Activated T-cell treated with anti-CD3 and anti-CD28 coated beads, Interleukin-2, amount 50 U/mL, for 24 hours (primary cell): ENCODE data around the gene NR2F1.
A peak's percentile ranks its signal among the peaks of the same experiment; 100 is the strongest.

Source experiments
- DNase-seq: peaks from one replicate; pipeline ENCODE4 v3.0.0-alpha.2; 2020
- H3K27ac Mint-ChIP-seq: 2 replicates; pipeline ENCODE4 v1.8.0; 2020; ENCODE audit warnings: mild to moderate bottlenecking, mixed read lengths
- H3K27me3 Mint-ChIP-seq: 2 replicates; pipeline ENCODE4 v1.8.0; 2020; ENCODE audit warnings: mixed read lengths
- H3K36me3 Mint-ChIP-seq: 2 replicates; pipeline ENCODE4 v1.8.0; 2020; ENCODE audit warnings: low read depth, mixed read lengths
- H3K4me1 Mint-ChIP-seq: 2 replicates; pipeline ENCODE4 v1.8.0; 2020; ENCODE audit warnings: low read depth, mixed read lengths
- H3K4me3 Mint-ChIP-seq: 2 replicates; pipeline ENCODE4 v1.8.0; 2020; ENCODE audit warnings: mild to moderate bottlenecking, moderate library complexity, mixed read lengths
- H3K9me3 Mint-ChIP-seq: 2 replicates; pipeline ENCODE4 v1.8.0; 2020; ENCODE audit warnings: mixed read lengths

NR2F1 gene

DNA sequence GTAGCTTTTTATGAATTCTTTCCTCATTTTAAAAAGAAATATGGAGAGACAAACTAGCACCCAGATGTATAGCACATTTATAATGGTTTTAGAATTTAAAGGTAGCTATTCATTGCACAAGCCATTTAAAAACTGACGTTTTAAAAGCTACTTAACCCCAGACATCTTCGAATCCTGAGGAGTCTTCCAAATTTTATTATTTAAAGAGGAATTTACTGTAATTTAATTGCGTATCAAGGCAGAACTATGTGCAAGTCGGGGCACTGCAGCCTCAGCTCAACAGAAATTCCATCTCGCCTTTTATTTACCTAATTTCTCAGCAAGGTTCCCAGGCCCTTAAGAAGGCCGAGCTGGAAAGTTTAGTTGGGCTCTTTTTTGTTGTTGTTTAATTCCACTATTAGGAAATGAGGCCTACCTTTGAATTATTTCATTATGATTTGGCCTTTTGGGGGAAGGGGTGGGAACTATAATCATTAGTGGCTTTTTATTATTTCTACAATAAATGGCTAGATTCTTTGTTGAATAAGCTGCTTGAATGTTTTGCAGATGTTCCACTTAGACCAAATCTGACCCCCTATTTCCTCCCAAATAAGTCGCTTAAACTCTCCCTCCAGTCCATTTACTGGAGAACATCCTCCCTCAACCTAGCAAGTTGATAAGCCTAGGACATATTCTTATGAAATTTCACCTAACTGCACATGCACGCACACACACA, 20.2 kb downstream of the NR2F1 start:
- H3K9me3 Mint-ChIP-seq = no peaks in the 10 kb centered on the region
- H3K36me3 Mint-ChIP-seq = no peaks in the 10 kb centered on the region
- DNase-seq = no peak
- H3K4me3 Mint-ChIP-seq = no peak overlapping the region
- H3K4me1 Mint-ChIP-seq = peaks cover 17% of the 10 kb centered on the region
- H3K27ac Mint-ChIP-seq = peak overlapping the region; percentile 68
- peaks cover 37% of the 10 kb centered on the region for H3K27me3 Mint-ChIP-seq

DNA sequence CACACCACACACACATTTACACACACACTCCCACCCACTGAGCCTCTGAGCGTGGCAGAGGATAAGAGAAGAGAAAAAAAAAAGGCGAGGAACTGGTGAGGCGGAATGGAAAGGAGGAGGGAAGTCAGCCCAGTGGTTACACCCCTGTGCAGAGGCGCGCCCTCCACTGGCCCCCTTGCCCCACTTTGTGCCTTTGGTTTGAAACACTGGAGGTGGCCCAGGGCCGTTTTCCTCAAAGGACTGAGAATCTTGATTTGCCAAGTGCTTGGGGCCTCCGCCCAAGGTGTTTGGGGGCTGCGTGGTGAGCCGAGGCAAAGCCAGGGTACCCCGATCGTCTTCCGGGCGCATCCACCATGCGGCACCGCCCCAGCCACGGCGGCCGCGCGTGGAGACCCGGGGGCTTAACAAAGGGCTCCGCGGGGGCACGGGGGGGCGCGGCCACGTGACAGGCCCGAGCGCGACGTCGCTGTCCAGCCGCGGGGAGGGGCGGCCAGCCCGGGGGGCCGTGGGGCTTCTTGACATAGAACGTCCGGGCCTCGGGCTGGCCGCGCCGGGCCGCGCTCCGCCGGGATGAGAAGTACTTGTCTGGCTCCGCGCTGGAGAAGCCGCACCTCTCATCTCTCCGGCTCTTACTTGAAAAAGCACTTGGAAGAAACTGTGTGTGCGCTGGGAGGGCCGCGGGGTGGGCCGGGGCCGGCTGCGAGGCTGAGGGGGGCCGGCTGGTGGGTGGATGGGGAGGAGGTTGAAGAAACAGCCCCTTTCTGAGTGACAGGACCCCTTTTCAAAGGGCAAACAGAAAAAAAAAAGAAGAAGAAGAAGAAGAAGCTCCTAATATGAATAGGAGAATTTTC, 21.0 kb downstream of the NR2F1 start:
- DNase-seq = no peak
- Mint-ChIP-seq H3K36me3 (no peaks in the 10 kb centered on the region), H3K4me3 (no peak overlapping the region), H3K9me3 (no peaks in the 10 kb centered on the region), H3K27me3 (peaks cover 44% of the 10 kb centered on the region), H3K27ac (peak overlapping the region; percentile 68), H3K4me1 (peaks cover 18% of the 10 kb centered on the region)

DNA sequence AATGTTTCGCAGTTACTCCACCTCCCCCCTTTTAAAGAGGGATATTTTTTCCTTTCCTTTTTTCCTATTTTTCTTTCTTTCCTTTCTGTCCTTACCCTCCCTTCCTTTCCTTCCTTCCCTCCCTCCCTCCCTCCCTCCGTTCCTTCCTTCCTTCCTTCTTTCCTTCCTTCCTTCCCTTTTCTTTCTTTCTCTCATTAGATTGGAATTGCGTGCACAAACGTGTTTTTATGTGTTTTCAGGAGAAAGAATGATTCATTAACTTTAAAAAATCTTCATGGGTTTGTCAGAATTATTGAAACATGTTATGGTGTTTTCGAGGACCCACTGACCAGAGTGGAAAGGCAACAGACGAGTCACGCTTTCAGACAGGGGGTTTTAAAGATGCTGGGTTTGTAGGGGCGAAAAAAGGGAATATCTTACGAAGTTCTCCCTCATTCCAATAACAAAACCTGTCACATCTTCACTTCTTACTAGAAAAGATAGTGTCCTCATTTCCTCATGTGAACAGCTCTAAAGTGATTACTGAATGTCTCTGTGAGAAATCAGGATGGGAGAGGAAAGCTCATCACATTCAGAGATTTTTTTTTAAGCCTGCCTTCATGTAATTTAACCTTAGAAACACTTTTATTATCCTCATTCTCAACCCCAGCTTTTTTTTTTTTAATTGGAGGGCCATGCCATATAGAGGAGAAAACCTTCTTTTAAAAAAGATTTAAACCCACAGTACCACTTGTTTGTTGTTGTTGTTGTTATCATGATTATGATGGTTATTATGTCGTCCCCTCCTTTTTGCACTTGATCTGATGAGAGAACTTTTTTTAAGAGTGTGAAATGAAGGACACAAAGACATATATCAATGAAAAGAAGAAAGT, 21.9 kb downstream of the NR2F1 start:
- no peak overlapping the region for H3K4me3 Mint-ChIP-seq
- H3K27me3 Mint-ChIP-seq = peaks cover 52% of the 10 kb centered on the region
- no peak for DNase-seq
- peaks cover 18% of the 10 kb centered on the region for H3K4me1 Mint-ChIP-seq
- H3K27ac Mint-ChIP-seq = no peak overlapping the region
- no peaks in the 10 kb centered on the region for H3K9me3 Mint-ChIP-seq
- H3K36me3 Mint-ChIP-seq = no peaks in the 10 kb centered on the region

DNA sequence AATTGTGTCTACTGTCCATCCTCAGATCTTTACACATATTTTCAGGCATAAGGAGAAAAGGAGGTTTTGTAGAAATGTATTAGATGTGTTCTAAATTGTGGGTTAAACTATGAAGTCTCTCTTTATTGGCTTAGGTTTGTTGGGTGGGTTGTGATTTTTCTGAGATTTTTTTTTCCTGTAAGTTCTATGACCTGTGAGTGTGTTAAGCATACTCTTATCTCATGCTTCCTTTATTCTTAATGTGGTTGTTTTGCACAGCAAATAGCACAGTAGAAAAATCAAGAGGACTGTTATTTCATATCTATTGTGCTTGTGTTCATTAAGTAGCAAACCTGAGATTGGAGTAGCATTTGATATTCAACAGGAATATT, 23.3 kb downstream of the NR2F1 start:
- Mint-ChIP-seq H3K27ac (no peak overlapping the region), H3K4me1 (peaks cover 18% of the 10 kb centered on the region), H3K27me3 (peaks cover 67% of the 10 kb centered on the region), H3K9me3 (peaks cover 5% of the 10 kb centered on the region), H3K4me3 (no peak overlapping the region), H3K36me3 (no peaks in the 10 kb centered on the region)
- no peak for DNase-seq

DNA sequence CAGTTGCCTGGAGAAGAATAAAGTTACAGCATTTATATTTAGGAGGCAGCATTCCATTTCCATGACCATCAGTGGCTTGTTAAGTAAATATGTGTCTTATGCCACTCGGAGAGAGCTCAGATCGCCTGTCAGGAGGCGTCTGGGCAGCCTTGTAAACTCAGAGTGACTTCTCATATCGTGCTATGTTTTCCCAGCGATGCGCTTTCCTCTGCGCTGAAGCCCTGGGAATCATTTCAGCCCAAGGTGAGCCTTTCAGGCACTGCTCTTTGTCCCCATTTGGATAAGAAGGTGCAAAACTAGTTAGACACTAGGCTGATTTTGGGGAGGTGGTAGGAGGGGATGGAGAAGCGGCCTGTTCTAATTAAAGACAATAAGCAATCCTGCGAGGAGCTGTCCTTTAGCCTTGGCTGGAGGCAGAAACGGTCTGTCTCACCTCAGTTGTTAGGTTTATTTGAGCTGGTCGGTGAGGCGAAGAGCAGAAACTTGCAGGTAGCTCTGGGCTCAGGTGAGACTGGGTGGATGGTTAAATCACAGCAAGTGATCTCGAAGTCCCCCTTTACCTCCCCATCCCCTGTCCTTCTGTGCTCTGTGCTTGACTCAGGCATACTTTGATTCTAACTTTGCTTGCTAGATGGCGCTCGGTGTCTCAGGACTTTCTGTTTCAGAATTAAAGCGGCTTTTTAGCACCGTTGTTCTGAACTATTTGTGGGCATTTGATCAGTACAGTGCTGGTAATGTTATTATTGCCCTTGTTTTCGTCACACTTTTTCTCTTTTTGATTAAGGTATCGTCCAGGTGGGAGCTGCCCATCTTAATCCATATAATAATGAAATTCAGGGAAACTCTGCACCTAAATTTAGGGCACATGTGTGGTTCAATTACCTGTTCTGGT, 24.6 kb downstream of the NR2F1 start:
- no peak for DNase-seq
- no peaks in the 10 kb centered on the region for H3K36me3 Mint-ChIP-seq
- H3K9me3 Mint-ChIP-seq = peaks cover 5% of the 10 kb centered on the region
- H3K27me3 Mint-ChIP-seq = peaks cover 80% of the 10 kb centered on the region
- H3K4me3 Mint-ChIP-seq = peak overlapping the region; percentile 25
- H3K27ac Mint-ChIP-seq = no peak overlapping the region
- H3K4me1 Mint-ChIP-seq = peaks cover 19% of the 10 kb centered on the region

DNA sequence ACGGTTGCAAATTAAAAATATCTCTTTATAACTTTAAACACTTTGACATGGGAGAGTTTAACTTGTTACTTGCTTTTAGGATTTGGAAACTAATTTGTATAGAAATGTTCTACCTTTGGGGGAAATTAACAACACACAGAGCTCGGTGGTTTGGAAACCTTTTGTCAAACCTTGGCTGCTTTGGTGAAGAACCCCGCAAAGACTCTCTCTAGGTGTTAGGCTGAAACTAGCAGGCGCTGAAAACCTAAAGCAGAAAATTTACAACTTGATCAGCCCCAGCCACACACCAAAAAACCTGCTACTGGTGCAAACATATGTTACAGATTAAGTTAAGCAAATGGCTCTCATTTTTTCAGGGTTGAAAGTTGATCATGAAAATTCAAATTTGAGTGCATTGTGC, 25.8 kb downstream of the NR2F1 start:
- H3K27me3 Mint-ChIP-seq = peaks cover 90% of the 10 kb centered on the region
- no peak overlapping the region for H3K27ac Mint-ChIP-seq
- no peak overlapping the region for H3K4me3 Mint-ChIP-seq
- H3K4me1 Mint-ChIP-seq = peaks cover 17% of the 10 kb centered on the region
- no peaks in the 10 kb centered on the region for H3K36me3 Mint-ChIP-seq
- H3K9me3 Mint-ChIP-seq = peaks cover 7% of the 10 kb centered on the region
- no peak for DNase-seq

DNA sequence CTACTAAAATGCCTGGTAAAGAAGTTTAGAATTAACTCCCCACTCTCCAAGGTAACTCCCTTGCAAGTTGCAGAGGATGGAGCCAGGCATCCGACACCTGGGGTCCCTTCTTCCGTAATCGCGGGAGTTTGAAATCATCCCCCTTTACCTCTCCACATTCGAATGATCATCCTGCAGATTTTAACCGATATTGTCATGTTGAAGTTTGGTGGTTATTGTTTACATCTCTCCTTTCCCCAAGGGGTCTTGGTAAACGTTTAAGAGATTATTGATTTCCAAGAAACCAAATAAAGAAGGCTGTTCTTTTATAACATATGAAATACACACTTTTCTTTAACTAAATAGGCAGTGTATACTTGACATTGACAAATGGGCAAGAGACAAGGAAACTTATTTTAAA, 26.7 kb downstream of the NR2F1 start:
- H3K36me3 Mint-ChIP-seq = no peaks in the 10 kb centered on the region
- H3K4me3 Mint-ChIP-seq = no peak overlapping the region
- peaks cover 95% of the 10 kb centered on the region for H3K27me3 Mint-ChIP-seq
- H3K4me1 Mint-ChIP-seq = peaks cover 15% of the 10 kb centered on the region
- H3K27ac Mint-ChIP-seq = no peak overlapping the region
- H3K9me3 Mint-ChIP-seq = peaks cover 7% of the 10 kb centered on the region
- no peak for DNase-seq

DNA sequence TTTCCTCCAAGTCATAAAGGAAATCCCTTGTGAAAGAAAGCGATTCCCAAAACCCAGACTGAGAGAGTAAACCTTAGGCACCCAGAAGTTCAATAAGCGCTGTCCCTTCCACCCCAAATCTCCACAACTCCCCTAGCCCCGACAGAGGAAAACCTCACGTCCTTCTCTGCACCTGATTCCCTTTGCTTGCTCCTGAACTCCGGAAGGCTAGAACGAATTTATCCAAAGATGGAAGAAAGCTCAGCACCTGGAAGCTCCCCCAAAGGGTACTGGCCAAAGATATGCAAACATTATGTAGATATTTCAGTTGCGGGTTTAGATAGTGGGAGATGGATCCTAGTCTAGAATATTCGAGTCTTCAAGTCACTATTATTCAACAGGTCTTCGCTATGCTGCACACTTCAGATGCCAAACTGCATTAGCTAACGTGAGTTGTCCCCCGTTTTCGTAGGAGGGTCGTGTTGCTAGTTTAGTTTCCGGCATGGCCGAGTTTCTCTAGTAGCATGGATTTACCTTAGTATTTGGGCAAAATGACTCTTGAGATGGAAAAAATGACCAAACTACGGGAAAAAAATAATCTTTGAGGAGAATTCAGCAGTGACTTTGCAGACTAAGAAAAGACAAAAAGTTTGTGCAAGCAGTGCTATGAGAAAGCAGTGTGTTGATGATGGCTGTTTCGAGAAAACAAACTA, 27.7 kb downstream of the NR2F1 start:
- H3K27me3 Mint-ChIP-seq = peaks cover 93% of the 10 kb centered on the region
- peaks cover 7% of the 10 kb centered on the region for H3K9me3 Mint-ChIP-seq
- DNase-seq = no peak
- peaks cover 13% of the 10 kb centered on the region for H3K4me1 Mint-ChIP-seq
- H3K36me3 Mint-ChIP-seq = no peaks in the 10 kb centered on the region
- H3K27ac Mint-ChIP-seq = no peak overlapping the region
- H3K4me3 Mint-ChIP-seq = no peak overlapping the region

DNA sequence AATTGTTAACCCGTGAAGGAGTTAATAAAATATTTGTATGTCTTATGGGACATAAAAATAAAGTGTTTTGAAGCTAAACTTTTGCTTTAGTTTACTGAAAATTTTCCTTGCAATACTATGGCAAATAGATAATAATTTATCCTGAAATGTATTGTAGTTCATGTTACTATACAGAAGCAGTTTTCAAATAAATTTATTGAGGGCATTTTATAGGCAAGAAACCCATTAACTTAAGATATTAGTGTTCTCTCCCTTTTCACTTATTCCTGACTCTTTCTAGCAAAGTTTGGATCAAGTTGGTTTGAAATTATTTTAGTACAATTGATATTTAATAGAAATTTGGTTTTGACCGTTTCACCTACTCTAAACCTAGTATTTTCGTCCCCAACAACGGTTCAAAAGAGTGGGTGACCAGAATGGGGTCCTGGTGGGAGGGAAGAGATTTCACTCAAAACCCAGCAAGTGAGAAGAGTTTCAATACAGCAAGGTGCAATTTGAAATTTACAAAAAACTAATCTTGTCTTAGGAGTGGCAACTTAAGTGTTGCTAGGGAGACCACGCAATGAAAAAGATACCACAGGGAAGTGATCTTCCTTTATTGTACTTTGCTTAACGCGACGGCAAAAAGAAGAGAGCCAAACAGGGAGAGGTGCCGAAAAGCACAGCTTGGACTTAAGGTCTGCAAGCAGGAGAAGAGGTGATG, 28.4 kb downstream of the NR2F1 start:
- Mint-ChIP-seq H3K9me3 (peaks cover 7% of the 10 kb centered on the region), H3K4me1 (peaks cover 13% of the 10 kb centered on the region), H3K27ac (no peak overlapping the region), H3K4me3 (no peak overlapping the region), H3K36me3 (no peaks in the 10 kb centered on the region), H3K27me3 (peaks cover 93% of the 10 kb centered on the region)
- no peak for DNase-seq

DNA sequence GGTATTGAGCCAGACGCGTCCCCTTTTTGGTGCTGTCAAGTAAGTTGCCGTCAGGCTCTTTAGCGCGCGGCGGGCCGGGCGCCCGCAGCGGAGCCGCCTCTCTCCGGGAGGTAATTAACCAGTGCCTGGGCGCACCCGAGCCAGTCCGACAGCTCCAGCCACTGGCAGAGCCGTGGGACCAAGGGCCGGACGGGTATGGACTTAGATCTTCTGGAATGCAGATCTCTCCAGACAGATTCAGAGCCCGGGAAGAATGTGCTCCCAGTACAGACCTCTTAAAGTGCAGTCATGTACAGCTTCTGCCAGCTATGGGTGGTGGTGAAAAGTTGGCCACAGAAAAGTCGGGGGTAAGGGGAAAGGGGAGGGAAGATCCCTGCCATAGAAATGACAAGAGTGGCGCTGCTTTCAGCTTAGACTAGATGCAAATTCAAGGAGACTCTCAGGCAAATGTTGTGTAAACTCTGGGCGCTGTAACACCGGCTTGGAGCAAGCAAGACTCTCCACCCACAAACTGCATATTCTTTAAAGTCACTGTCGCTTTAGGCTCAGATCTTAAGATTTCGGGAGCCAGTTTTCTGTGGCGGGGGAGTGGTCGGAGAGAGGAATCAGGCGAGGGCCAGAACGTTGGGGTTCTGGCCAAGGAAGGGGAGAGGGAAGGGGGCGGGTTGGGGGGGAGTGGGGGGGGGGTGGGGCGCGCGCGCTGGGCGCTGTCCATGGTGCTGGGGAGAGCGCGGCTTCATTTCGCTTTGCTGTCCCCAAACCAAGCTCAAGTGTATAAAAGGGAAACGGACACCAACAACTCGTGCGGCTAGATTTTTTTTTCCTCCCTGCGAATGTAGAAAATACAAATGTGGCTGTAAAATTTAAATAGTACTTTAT, 29.2 kb downstream of the NR2F1 start:
- no peak overlapping the region for H3K4me3 Mint-ChIP-seq
- no peak overlapping the region for H3K27ac Mint-ChIP-seq
- peak; percentile 36 for DNase-seq
- H3K27me3 Mint-ChIP-seq = peaks cover 92% of the 10 kb centered on the region
- H3K4me1 Mint-ChIP-seq = peaks cover 13% of the 10 kb centered on the region
- H3K9me3 Mint-ChIP-seq = peaks cover 7% of the 10 kb centered on the region
- no peaks in the 10 kb centered on the region for H3K36me3 Mint-ChIP-seq

DNA sequence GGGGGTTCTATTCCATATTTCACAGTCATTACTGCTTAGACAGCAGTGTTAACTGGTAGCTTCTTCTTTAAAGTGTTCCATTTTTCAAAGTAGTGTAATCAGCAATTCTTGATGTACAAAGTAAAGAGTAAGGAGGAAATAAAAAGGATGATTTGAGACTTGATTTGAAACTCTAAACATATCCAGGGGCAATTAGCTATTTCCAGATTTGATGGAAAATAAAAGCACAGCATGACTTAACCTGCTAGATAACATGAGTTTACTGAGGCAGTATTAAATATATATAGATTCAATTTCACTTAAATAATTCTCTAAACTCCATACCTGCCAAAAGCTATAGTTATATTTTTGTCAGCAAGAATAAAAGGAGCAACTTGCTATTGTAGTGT, 29.8 kb downstream of the NR2F1 start:
- Mint-ChIP-seq H3K27me3 (peaks cover 86% of the 10 kb centered on the region), H3K36me3 (no peaks in the 10 kb centered on the region), H3K4me3 (no peak overlapping the region), H3K27ac (no peak overlapping the region), H3K9me3 (peaks cover 7% of the 10 kb centered on the region), H3K4me1 (peaks cover 9% of the 10 kb centered on the region)
- DNase-seq = no peak

DNA sequence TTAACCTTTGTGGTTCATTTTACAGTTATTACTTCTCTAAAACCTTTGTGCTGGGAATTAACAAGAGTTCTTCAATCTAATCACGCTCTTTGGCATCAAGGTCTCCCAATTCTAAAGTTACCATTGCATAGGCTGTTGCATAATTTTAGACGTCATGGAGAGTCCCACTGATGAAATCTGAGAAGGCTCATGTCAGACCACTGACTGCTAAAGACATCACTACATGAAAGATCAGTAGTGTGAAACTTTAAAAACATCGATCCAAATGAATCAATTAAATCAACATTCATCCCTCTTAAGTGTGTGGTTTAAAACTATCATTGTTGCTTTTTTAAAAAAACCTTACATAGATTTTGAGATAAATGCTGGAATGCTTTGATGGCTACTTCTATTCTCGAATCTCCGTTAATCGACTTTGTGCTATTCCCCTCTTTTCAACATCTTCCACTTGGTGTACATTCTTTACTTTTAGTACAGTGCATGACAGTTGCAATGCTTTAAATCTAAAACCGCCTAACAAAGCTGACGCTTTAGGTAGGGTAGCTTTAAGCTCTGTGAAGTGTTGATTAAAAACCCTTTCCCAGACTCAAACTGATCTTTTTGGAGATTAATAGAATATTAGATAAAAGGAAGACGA, 33.6 kb downstream of the NR2F1 start:
- Mint-ChIP-seq H3K27me3 (peaks cover 60% of the 10 kb centered on the region), H3K27ac (no peak overlapping the region), H3K4me3 (no peak overlapping the region), H3K9me3 (peaks cover 2% of the 10 kb centered on the region), H3K4me1 (peaks cover 18% of the 10 kb centered on the region), H3K36me3 (peaks cover 3% of the 10 kb centered on the region)
- DNase-seq = no peak
